Spinal cord (tissue), 10 donors: ENCODE results near the gene ERCC6. TPM values are rescaled to one million over a fixed set of nuclear protein-coding genes. Genes with fewer than 3 reads are reported as not detected.

ENCODE experiments used
- DNase-seq, 6 donors: peaks; one replicate each; pipeline versions ENCODE4 v3.0.0 to v3.0.0-alpha.2; 2013 to 2015; ENCODE audit warnings: low spot score in 6 of 6, low read depth in 4 of 6
- H3K27ac ChIP-seq: one replicate; pipeline ENCODE4 v1.5.1; 2013; ENCODE audit warnings: low read depth, low read length, control low read depth
- H3K27me3 ChIP-seq: one replicate; pipeline ENCODE4 v1.6.1; 2013; ENCODE audit warnings: low read length; ENCODE audit not compliant: control insufficient read depth, insufficient read depth
- H3K36me3 ChIP-seq: one replicate; pipeline ENCODE4 v1.6.1; 2013; ENCODE audit warnings: low read length; ENCODE audit not compliant: control insufficient read depth, insufficient read depth
- H3K4me1 ChIP-seq: one replicate; pipeline ENCODE4 v1.6.1; 2013; ENCODE audit warnings: low read length; ENCODE audit not compliant: control insufficient read depth, insufficient read depth
- H3K4me3 ChIP-seq: one replicate; pipeline ENCODE4 v1.5.1; 2013; ENCODE audit warnings: low read depth, low read length, control low read depth
- H3K9me3 ChIP-seq: one replicate; pipeline ENCODE4 v1.6.1; 2013; ENCODE audit warnings: low read length; ENCODE audit not compliant: control insufficient read depth, insufficient read depth
- WGBS: methylation state at CpG from one replicate; pipeline ENCODE4 v1.1.5; 2013; ENCODE audit warnings: missing lambda C conversion rate; ENCODE audit not compliant: insufficient coverage; 5-methylcytosine and 5-hydroxymethylcytosine counted together
- polyA plus RNA-seq, 2 donors: library from polyadenylated mRNA; unstranded; fragments of 120-200 nt; gene quantifications; one replicate each; pipeline ENCODE4 v1.2.1, GENCODE V29; 2013; ENCODE audit not compliant: insufficient read length in 2 of 2
- total RNA-seq, 2 donors: library from RNA; depleted of rRNA in 1 of 2; stranded (reverse); fragments of 120-200 nt in 1 of 2; fragments of >200 nt in 1 of 2; gene quantifications; one replicate each; pipeline versions ENCODE4 v1.2.3 to v1.2.4, GENCODE V29; 2013 to 2014
- donor health status: healthy.

The ERCC6 gene
- total and polyA plus RNA-seq, 4 donors, result 10.9 to 22.6 (median 14.7) TPM

GRCh38 chr10:49552277-49552676, 13.4 kb upstream of the ERCC6 start:
- no peak for DNase-seq
- Histone ChIP-seq H3K4me1 (no peaks in the 10 kb centered on the region), H3K27ac (no peak overlapping the region), H3K36me3 (no peaks in the 10 kb centered on the region), H3K9me3 (no peaks in the 10 kb centered on the region), H3K4me3 (no peak overlapping the region), H3K27me3 (peaks cover 2% of the 10 kb centered on the region)
- WGBS, result no CpG with 5 or more reads among the region's 2 CpGs

GRCh38 chr10:49550563-49550962, 11.6 kb upstream of the ERCC6 start:
- no peaks in the 10 kb centered on the region for H3K9me3 ChIP-seq
- 95% methylated on average over 2 of the region's 4 CpGs for WGBS

GRCh38 chr10:49549640-49550346, 10.9 kb upstream of the ERCC6 start:
- no peak for DNase-seq
- Histone ChIP-seq H3K27ac (no peak overlapping the region), H3K4me3 (no peak overlapping the region), H3K9me3 (no peaks in the 10 kb centered on the region), H3K4me1 (no peaks in the 10 kb centered on the region), H3K36me3 (no peaks in the 10 kb centered on the region), H3K27me3 (peaks cover 2% of the 10 kb centered on the region)
- WGBS, result no CpG with 5 or more reads among the region's 1 CpG

More at GRCh38 chr10:49550563-49550962, 11.6 kb upstream of the ERCC6 start:
- DNase-seq, result no peak
- H3K27me3 ChIP-seq, result peaks cover 2% of the 10 kb centered on the region
- H3K36me3 ChIP-seq, result no peaks in the 10 kb centered on the region
- no peak overlapping the region for H3K4me3 ChIP-seq
- H3K4me1 ChIP-seq, result no peaks in the 10 kb centered on the region
- H3K27ac ChIP-seq, result no peak overlapping the region

GRCh38 chr10:49543604-49544003, 4.7 kb upstream of the ERCC6 start:
- Histone ChIP-seq H3K27ac (no peak overlapping the region), H3K4me3 (no peak overlapping the region), H3K36me3 (no peaks in the 10 kb centered on the region), H3K4me1 (peaks cover 12% of the 10 kb centered on the region), H3K27me3 (peaks cover 2% of the 10 kb centered on the region), H3K9me3 (no peaks in the 10 kb centered on the region)
- WGBS, result 69% methylated on average over 2 of the region's 3 CpGs
- DNase-seq, result no peak

- no peaks in the 10 kb centered on the region for H3K9me3 ChIP-seq
- WGBS, result 100% methylated on average over 1 of the region's 4 CpGs
- no peak overlapping the region for H3K27ac ChIP-seq
- no peak overlapping the region for H3K4me3 ChIP-seq
- H3K27me3 ChIP-seq, result no peaks in the 10 kb centered on the region
- no peaks in the 10 kb centered on the region for H3K36me3 ChIP-seq
- no peak for DNase-seq
- H3K4me1 ChIP-seq, result peaks cover 24% of the 10 kb centered on the region
Observed at GRCh38 chr10:49542353-49542752, 3.4 kb upstream of the ERCC6 start.

- 74% methylated on average over 5 of the region's 6 CpGs for WGBS
- Histone ChIP-seq H3K27me3 (no peaks in the 10 kb centered on the region), H3K4me1 (peaks cover 26% of the 10 kb centered on the region), H3K36me3 (no peaks in the 10 kb centered on the region), H3K4me3 (no peak overlapping the region), H3K27ac (no peak overlapping the region), H3K9me3 (no peaks in the 10 kb centered on the region)
- DNase-seq, result no peak
Observed at GRCh38 chr10:49541762-49542161, 2.8 kb upstream of the ERCC6 start.

- H3K4me3 ChIP-seq, result no peak overlapping the region
- WGBS, result 94% methylated on average over 9 of the region's 20 CpGs
- no peaks in the 10 kb centered on the region for H3K27me3 ChIP-seq
- H3K36me3 ChIP-seq, result peaks cover 4% of the 10 kb centered on the region
- peaks cover 26% of the 10 kb centered on the region for H3K4me1 ChIP-seq
- H3K9me3 ChIP-seq, result no peaks in the 10 kb centered on the region
- no peak overlapping the region for H3K27ac ChIP-seq
- DNase-seq, result no peak
Observed at GRCh38 chr10:49540056-49540797, 1.3 kb upstream of the ERCC6 start.

GRCh38 chr10:49539320-49539885, 482 bp upstream of the ERCC6 start:
- peaks cover 4% of the 10 kb centered on the region for H3K36me3 ChIP-seq
- WGBS, result 0% methylated on average over 26 of the region's 26 CpGs

GRCh38 chr10:49534670-49535381, 4.1 kb downstream of the ERCC6 start:
- Histone ChIP-seq H3K27ac (no peak overlapping the region), H3K4me3 (no peak overlapping the region), H3K36me3 (peaks cover 11% of the 10 kb centered on the region), H3K27me3 (no peaks in the 10 kb centered on the region), H3K4me1 (peaks cover 22% of the 10 kb centered on the region), H3K9me3 (no peaks in the 10 kb centered on the region)
- DNase-seq, result no peak
- WGBS, result 65% methylated on average over 8 of the region's 9 CpGs

More at GRCh38 chr10:49539320-49539885, 482 bp upstream of the ERCC6 start:
- no peaks in the 10 kb centered on the region for H3K9me3 ChIP-seq
- H3K4me3 ChIP-seq, result peak overlapping the region; percentile 83
- peak in 4 of 6 donors; percentile 29 to 86 (median 56) for DNase-seq
- peaks cover 26% of the 10 kb centered on the region for H3K4me1 ChIP-seq
- H3K27ac ChIP-seq, result peak overlapping the region; percentile 79
- no peaks in the 10 kb centered on the region for H3K27me3 ChIP-seq
